Islet precursor cell (in vitro differentiated cells): ENCODE results near the gene KPRP.

ENCODE experiments used
- DNase-seq: peaks from one replicate; pipeline ENCODE4 v3.0.0-alpha.2; 2018

KPRP gene, protein sequence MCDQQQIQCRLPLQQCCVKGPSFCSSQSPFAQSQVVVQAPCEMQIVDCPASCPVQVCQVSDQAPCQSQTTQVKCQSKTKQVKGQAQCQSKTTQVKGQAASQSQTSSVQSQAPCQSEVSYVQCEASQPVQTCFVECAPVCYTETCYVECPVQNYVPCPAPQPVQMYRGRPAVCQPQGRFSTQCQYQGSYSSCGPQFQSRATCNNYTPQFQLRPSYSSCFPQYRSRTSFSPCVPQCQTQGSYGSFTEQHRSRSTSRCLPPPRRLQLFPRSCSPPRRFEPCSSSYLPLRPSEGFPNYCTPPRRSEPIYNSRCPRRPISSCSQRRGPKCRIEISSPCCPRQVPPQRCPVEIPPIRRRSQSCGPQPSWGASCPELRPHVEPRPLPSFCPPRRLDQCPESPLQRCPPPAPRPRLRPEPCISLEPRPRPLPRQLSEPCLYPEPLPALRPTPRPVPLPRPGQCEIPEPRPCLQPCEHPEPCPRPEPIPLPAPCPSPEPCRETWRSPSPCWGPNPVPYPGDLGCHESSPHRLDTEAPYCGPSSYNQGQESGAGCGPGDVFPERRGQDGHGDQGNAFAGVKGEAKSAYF

DNA sequence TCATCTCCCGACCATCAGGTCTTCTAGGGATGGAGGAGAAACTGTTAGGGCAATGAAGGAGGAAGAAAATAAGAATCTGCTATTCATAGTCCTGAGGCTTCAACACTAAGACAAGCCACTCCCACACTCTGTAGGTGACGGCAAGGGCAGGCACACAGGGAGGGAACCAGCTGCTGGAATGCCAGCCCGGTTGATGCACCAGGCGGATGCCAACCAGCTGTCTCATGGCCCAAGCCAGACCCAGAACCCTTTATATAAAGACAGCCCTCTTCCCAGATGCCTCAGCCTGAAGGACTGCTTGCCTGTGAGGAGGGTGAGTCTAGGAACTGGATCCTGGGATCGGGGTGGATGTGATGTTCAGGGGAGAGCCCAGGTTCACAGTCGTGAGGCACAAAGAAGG lies at the start of gene KPRP:
KPRP (plus strand) TSS at position 279 of the 400 bp plus-strand sequence. CDS start 1,564 bp downstream, outside the sequence.
- DNase-seq: no peak

DNA sequence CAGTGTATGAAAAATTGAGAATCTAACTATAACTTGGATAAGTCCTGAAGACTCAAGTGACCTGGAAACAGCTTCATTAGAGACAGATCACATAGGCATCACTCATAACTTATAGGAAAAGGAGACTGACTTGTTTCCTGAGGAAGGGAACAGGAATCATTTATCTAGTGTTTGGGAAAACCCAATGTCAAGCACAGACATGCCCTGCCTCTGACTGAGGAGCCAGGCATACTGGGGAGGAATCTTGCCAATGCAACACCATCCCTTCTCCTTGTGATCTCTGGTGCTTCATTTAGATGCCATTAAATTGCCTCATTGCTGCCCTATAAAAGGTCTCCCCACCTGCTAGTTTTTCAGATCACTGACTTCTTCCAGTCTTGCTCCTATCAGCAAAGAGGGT lies 39.6 kb upstream of the KPRP start:
- no peak for DNase-seq

DNA sequence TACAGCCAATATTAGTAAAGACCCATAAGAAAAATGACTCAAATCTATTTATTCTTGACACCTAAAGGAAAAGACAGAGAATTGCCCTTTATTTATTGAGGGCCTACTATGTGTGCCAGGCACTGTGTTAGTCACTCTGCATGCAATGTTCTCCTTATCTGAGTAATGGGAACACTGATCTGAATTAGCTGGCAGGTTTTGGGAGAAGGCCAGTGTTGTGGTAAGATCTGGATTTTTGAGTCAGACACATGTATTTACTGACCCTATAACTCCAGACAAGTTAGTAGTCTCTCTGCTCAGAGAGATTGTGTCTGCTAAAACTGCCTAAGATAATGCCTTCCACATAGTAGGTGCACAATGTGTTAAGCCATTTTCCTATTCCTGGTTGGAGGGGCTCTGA lies 32.6 kb upstream of the KPRP start:
- DNase-seq: no peak

DNA sequence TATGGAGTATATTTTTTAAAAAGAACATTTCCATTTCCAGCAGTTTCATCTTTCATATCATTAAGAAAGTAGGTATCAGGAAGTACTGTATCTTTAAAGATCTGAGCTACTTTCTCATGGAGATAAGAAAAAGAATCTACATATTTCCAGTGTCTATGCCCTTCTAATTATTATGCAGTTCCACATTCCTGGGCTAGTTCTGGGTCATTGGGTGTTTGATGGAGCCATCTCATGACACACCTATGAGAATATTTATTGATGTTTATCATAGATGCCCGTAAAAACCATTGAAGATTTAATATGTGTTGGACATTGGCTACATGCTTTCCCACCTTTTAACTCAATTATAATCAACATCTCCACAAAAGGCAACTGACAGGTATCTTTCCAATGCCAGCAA lies 28.8 kb upstream of the KPRP start:
- DNase-seq: no peak

DNA sequence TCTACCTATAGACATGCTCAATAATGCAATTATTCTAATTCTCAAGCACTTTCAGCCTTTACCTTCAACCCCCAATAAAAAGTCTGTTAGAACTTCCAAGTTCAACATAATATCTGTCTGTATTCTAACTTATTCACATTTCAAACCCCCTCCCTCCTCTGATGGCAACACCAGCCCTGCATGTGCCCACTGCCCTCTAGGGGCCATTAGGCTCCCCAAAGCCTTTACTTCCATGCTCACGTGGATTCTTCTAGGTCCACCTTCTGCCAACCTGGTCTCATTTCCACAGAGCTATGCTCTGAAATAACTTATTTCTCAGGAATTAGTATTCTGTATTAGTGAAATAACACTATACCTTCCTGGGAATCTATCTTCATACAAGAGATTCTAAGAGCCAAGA lies 22.2 kb upstream of the KPRP start:
- no peak for DNase-seq

DNA sequence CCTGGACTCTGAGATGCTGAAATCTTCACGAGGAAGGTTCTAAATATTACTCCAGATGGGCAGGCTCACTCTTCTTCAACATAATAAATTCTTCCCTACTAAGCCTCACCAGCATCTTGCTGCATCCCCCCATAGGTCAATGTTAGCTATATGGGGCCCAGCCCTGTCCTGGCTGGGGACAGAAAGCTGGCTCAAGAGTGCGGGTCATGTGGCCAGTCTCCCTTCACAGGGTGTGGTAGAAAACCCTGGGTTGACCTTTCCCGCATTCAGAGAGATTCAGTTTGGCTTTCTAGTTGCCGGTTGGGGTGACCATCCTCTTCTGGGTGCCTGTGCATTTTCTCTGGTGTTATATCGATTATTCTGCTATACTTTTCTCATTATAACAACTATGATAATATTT lies 19.8 kb upstream of the KPRP start:
- DNase-seq: no peak

DNA sequence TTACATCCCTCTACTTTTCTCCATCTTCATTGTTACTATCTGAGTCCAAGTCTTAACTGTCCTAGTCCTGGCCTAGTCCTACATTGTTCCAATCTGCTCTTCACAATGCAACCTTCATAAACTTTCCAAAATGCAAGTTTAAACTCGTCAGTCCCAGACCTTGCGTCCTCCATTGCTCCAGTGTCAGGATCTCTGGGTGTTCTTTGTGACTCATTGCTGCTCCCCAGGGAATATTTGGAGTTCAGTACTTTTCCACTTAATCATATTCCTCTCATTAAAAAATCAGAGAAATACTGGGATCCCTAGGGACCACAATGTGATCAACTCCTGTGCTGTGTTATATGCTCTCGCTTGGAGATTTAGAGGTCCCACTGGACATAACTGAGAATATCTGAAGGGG lies 18.0 kb upstream of the KPRP start:
- no peak for DNase-seq

DNA sequence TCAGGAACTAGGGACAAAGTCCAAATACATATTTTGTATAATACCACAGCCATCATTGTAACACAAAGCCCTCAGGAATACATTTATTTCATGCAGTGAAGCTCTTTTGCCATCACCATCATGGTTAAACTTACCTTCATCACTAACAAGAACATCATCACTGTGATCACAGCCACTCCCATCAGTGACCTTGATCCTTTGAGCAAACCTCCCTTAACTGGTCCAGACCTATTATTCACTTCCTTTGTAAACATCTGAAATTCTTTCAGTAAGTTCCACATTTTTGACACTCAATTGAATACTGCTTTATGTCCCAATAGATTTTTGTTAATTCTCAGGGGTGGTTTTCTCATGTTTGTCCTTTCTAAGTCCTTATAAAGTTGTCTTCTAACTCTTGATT lies 16.2 kb upstream of the KPRP start:
- no peak for DNase-seq

DNA sequence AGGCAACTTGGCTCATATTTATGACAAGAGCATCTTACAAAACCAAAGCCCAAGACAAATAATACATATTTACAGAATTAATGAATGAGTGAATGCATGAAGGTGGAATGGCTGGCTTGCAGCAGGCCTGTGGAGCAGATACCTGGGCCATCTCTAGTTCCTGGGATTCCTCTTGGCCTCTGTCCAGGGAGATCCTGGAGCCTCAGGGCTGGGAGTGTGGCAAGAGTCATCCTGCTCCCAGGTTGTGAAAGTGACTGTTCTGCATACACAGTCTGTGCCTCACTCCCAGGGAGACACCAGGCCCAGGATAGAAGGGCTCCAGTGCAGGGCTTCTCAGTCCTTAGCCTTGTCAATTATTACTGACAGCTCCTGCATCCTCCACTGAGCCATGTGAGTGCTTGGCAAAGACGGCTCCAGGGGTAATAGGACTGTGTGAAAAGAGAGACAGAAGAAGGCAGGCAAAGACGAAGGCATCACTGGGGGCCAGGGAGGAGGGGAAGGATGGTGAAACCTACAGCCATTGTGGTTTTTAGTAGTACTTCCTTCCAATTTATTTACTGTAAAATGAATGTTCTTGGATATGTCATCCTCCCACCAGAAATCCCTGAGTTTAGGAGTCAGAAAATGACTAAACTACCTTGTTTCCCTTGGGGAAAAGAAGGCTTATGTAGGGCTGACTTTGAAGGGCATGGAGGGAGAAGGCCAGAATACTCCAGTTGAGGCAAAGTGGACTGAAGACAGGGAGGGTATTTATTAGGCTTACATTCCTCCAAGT lies 14.3 kb upstream of the KPRP start:
- no peak for DNase-seq

DNA sequence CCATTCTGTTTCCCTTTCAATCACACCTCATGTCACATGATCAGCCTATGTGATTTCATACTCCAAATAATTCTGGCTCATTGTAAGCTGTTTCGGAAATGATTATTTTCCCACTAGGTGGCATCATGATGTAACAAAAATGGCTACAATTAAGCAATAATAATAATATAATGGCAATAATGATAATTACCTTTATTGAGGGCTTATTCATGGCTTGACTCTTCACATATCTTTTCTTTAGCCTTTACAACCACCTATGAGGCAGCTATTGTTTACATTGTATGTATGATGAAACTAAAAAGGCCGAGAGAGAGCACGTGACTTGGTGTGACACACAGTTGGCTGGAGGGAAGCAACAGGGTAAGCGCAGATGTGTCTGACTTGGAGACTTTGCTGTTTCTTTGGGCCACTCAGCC lies 12.5 kb upstream of the KPRP start:
- DNase-seq: no peak

DNA sequence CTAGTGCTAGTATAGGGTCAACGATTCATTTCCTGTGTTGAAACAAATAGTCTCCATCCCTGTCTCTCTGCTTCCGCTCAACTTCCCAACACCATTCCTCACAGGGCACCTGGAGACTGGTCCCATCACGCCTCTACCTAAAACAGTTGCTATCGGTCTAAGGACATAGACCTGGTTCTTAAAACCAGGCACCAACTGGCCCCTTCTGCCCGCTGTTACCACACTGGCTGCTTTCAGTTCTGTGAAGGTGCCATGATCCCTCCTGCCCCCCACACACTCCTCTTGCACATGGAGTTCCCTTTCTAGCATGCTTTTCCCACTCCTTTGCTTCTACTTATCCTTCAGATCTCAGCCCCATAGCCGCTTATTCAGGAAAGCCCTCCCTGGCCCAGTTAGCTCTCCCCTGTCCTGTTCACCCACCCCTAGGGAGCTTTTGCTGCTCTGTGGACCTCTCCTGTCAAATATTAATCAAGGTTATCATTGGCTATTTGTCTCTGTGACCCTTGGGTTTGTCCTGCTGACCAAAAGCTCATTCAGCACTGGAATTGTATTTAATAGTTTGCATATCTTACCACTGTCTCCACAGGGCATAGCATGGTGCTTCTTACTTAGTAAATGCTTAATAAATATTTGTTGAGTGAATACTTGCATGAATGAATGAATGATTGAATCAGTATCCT lies 11.9 kb upstream of the KPRP start:
- DNase-seq: no peak

DNA sequence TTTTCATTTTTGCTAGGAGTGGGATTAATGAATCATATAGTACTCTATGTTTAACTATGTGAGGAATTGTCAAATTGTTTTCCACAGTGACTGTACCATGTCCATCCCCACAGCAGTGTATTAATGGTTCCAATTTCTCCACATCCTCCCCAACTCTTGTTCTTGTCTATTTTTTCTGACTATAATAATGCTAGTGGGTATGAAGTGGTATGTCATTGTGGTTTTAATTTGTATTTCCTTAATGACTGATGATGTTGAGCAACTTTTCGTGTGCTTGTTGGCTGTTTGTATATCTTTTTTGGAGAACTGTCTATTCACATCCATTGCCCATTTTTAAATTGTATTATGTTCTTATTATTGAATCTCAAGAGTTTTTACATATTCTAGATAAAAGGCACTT lies 10.0 kb upstream of the KPRP start:
- DNase-seq: no peak

DNA sequence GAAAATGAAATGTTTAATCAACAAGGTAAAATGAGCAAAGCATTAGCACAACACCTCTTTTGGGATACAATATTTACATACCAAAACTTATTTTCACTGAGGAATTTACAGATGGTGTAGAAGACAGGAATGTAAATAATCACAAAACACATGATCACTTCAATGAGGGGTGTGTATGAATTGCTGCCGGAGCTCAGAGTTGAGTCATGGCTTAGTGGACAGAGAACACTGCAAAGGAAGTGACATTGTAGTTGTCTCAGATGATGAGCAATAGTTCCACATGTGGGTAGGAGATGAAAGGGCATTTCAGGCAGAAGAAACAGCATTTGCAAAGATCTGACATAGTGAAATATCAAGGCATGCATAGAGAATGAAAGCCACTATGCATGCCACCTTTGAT lies 5.6 kb upstream of the KPRP start:
- DNase-seq: no peak

DNA sequence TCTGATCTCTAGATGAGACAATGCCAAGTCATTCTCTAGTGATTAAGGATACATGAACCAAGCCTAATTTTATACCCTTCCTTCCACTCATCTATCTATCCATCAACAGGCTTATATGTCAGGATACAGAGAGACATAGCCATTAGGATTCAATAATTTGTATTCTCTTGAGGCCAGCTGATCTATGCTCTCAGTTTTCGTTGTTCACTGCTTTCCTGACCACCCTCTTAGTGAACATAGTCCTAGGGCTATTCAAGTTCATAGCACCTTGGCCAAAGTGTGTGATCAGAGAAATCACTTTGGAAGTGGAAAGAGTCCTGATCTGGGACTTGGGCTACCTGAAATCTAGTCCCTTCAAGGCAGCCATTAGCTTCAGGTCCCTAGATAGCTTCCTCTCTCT lies 4.2 kb upstream of the KPRP start:
- DNase-seq: no peak

DNA sequence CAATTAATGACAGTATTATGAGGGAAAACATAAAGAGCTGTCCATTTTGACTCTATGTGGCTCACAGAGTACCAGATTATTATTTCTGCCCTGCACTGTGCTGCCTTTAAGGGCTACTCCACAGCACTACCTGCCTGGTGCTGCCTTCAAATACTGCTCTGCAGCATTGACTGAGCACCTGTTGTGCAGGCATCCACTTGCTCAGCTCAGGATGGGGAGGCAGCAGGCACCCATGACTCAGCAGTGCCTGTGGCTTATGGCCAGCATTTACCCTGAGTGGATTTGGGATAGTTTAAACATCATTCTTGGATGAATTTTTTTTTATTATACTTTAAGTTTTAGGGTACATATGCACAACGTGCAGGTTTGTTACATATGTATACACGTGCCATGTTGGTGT lies 953 bp upstream of the KPRP start:
- DNase-seq: no peak

DNA sequence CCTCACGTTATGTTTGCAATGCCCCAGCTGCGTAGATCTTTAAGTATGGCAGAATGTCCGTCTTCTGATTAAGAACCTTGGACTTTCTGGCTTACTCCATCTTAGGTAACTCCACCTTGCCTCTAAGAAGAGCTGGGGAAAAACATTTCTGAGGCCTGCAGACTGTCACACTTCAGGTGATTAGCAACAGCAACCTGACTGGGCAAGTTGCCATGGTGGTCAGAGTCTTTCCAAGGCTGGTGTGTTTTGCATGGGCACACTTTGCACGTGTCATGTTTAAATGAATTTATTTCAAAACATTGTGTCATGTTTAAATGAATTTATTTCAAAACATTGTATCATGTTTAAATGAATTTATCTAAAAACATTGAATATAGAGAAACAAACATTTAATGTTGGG lies 811 bp downstream of the KPRP start:
- no peak for DNase-seq

DNA sequence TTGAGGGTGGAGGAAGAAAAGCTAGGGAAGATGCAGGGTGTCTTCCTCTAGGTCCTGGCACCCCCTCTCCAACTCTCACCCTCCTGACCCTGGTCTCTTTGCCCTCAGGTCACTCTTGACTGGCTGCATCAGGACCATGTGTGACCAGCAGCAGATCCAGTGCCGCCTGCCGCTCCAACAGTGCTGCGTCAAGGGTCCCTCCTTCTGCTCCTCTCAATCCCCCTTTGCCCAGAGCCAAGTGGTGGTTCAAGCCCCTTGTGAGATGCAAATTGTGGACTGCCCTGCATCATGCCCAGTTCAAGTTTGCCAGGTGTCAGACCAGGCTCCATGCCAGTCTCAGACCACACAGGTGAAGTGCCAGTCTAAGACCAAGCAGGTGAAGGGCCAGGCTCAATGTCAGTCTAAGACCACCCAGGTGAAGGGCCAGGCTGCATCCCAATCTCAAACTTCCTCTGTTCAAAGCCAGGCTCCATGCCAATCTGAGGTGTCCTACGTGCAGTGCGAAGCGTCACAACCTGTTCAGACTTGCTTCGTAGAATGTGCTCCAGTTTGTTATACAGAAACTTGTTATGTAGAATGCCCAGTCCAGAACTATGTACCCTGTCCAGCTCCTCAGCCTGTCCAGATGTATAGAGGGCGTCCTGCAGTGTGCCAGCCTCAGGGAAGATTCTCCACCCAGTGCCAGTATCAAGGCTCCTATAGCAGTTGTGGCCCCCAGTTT lies 1.8 kb downstream of the KPRP start:
- DNase-seq: no peak

DNA sequence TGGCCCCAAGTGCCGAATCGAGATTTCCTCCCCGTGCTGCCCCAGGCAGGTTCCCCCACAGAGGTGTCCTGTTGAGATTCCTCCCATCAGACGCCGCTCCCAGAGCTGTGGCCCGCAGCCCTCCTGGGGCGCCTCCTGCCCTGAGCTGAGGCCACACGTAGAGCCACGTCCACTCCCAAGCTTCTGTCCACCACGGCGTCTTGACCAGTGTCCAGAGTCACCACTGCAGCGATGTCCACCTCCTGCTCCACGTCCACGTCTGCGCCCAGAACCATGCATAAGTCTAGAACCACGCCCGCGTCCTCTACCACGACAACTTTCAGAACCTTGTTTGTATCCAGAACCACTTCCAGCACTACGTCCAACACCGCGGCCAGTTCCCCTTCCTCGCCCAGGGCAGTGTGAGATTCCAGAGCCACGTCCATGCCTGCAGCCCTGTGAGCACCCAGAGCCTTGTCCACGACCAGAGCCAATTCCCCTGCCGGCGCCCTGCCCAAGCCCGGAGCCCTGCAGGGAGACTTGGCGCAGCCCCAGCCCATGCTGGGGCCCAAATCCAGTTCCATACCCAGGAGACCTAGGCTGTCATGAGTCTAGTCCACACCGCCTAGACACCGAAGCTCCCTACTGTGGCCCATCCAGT lies 2.8 kb downstream of the KPRP start:
- no peak for DNase-seq

DNA sequence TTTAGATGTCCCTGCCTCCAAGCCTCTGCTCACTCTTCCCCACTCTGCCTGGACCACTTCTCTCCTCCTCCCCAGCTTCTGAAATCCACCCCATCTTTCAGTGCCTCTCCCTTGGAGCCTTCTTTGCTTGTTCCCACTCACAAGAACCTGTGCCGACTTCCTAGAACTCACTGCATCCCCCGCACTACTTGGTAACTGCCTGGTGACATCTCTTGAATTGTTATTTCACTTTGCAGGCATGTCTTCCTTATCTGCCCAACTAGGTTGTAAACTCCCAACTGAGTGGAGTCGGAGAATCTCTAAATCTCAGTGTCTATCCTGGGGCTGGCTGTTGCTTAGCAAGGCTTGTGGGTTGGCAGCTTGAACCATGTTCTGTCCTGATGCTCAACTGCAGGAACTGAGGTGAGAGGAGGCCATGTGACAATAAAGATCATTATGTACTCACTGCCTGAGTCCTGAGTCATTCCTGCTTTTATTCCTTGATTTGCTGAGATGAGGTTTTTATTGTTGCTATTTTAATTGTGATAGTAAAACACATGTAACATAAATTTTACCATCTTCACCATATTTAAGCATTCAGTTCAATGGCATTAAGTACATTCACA lies 3.9 kb downstream of the KPRP start:
- no peak for DNase-seq

DNA sequence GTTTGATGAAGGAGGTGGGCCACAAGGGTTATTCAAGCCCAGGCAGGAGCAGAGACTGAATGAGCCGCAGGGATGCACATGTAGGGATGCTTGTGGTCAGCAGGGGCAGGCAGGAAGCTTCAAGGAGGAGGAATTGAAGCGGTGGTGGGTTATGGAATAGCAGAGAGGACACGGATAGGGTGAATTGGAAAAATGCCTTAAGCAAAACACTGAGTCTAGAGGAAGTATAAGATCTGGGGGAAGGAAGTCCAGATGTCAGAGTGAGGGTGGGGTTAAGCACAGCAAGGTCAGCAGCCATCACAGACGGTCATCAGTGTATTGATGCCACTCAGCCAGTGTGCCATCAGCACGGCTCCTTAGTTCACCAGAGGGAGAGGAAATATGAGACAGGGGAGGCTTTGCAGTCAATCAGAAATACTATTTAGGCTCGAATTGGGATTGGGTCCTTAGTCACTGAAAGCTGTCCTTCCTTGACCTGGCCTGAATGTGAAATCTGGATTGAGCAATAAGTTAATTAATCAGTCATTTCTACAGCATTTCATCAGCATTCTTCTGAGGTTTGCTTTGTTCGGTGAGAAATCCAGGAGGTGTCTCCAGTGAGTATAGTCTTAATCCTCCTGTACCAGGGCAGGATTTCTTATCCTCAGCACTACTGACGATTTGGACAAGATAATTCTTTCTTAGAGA lies 11.2 kb downstream of the KPRP start:
- no peak for DNase-seq

DNA sequence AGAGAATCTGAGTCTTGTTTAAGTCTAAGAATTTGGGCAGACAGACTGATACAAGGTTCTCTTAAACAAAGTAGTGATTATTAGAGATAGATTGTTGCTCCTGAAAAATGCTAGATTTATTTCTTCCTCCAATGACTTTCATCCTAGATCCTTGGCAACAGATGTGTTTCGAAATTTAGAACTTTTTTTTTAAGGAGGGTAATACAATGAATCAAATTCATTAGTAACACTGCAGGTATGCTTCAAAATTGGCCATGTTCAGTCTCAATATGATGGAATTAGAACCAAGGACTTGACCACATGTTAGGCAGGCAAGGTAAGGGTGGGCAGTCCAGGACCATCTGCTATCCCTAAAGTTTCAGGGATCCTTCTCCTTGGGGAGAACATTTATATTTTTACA lies 12.6 kb downstream of the KPRP start:
- no peak for DNase-seq
